Esophagus squamous epithelium (tissue), 4 donors: ENCODE data around the gene SLC17A7.

Experiments
- POLR2A ChIP-seq, 4 donors: fragments of 450-650 bp; IDR thresholded peaks; one replicate each; pipeline ENCODE4 v1.6.1; 2017; ENCODE audit warnings: antibody characterized with exemption in 4 of 4, mild to moderate bottlenecking in 4 of 4, moderate library complexity in 3 of 4
- TF ChIP-seq, protein P1 (sequence below), 6 experiments: fragments of 450-650 bp in 4 of 6; fragments of 200-600 bp in 2 of 6; sonication (generic) in 2 of 6; IDR thresholded peaks; one replicate each; pipeline ENCODE4 v1.5.1; 2016 to 2019; ENCODE audit warnings: antibody characterized with exemption in 6 of 6, mild to moderate bottlenecking in 4 of 6, moderate library complexity in 4 of 6

DNA sequence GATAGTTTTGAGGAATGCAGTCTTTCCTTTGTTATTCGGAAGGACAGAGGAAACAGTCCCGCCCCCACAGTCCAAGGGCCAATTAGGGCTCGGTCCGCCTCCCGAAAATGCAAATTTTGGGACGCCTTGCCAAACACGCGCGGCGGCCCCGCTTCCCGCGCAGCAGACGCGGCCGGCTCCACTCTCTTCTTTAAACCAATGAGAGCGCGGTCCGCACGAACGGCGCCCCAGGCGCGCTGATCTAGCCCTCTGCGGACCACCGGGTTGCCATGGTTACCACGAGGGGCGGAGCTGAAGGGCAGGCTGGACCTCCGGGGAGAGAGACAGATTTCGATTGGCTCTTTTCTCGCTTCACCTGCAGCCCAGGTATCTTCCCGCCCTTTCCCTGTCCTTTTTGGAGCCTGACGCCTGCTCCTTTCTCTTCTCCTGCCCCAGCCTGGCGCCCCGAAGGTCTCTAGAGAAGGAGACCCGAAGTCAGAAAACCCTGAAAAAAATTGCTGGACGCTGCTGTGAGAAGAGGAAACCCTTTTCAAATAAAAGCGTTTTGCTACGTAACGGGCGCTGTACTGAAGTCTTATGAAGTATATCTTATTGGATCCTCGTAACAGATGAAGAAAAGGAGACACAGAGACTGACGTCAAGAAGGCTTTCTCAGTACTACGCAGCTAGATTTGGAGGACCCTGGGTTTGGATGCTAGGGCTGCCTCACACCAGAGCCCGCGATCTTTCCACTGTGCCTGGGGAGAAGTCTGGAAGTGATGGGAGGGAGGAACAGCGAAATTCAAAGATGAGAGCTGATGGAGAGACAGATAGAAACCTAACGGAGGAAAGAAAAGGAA, 20.1 kb downstream of the SLC17A7 start:
- TF ChIP-seq, protein P1, sequence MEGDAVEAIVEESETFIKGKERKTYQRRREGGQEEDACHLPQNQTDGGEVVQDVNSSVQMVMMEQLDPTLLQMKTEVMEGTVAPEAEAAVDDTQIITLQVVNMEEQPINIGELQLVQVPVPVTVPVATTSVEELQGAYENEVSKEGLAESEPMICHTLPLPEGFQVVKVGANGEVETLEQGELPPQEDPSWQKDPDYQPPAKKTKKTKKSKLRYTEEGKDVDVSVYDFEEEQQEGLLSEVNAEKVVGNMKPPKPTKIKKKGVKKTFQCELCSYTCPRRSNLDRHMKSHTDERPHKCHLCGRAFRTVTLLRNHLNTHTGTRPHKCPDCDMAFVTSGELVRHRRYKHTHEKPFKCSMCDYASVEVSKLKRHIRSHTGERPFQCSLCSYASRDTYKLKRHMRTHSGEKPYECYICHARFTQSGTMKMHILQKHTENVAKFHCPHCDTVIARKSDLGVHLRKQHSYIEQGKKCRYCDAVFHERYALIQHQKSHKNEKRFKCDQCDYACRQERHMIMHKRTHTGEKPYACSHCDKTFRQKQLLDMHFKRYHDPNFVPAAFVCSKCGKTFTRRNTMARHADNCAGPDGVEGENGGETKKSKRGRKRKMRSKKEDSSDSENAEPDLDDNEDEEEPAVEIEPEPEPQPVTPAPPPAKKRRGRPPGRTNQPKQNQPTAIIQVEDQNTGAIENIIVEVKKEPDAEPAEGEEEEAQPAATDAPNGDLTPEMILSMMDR (IDR thresholded peaks at IDR 0.05) = no peak
- no peak for TF ChIP-seq POLR2A (IDR thresholded peaks at IDR 0.05)
